ENCODE data around the gene EFCAB6.

DNA sequence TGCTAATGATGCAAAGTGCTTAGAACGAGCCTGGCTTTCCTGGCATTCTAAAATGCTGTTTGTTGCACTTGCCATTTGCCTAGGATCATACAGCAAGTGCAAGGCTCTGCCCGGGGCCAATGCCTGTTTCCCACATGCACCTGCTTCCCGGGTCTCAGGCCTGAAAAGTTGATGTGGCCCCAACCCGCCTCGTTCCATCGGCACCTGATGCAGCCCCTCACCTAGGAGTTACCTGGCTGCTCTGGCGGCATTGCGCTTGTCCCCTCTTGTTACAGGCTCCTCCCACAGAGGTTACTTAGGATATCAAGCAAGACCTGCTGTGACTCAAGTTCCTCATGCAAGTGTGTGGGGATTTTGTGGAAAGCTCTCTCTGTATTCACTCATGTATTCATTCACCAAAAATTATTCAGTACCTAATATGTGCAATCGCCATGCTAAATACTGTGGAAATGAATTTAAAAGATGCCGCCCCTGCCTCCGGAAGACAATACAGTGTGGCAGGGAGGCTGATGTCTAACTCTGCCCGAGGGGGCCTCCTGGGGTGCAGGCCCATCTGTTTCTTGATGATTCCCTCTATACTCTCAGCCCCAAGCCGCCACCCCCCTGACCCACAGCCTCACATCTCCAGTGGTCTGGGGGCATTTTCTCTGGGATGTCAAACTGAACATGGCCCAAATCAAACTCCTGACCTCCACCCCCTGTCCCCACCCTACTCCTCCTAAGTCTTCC, 184.5 kb downstream of the EFCAB6 start:
- TF ChIP-seq, protein P1, sequence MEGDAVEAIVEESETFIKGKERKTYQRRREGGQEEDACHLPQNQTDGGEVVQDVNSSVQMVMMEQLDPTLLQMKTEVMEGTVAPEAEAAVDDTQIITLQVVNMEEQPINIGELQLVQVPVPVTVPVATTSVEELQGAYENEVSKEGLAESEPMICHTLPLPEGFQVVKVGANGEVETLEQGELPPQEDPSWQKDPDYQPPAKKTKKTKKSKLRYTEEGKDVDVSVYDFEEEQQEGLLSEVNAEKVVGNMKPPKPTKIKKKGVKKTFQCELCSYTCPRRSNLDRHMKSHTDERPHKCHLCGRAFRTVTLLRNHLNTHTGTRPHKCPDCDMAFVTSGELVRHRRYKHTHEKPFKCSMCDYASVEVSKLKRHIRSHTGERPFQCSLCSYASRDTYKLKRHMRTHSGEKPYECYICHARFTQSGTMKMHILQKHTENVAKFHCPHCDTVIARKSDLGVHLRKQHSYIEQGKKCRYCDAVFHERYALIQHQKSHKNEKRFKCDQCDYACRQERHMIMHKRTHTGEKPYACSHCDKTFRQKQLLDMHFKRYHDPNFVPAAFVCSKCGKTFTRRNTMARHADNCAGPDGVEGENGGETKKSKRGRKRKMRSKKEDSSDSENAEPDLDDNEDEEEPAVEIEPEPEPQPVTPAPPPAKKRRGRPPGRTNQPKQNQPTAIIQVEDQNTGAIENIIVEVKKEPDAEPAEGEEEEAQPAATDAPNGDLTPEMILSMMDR (conservative IDR thresholded peaks at IDR 0.05) = no peak
- TF ChIP-seq EZH2 (IDR thresholded peaks at IDR 0.05; ENCODE audit: low read depth) = no peak

Measured in PC-9 (cell line).